A549 (cell line): ENCODE data around the gene MGMT. TPM values are rescaled to one million over a fixed set of nuclear protein-coding genes. Genes with fewer than 3 reads are reported as not detected.

Source experiments
- ATAC-seq, 2 experiments: fragments of 200-7000 bp in 1 of 2; fragments of >200 bp in 1 of 2; cut with Nextera tagmentation in 1 of 2; cut with Tn5 transposase in 1 of 2; 3 replicates each; pipeline versions ENCODE4 v1.8.0 to v1.9.1; 2018 to 2020; ENCODE audit warnings: mild to moderate bottlenecking in 1 of 2, moderate library complexity in 1 of 2
- CTCF ChIA-PET: fragments of 300-600 bp; sonication (Branson Sonifier 250); formaldehyde crosslinking; extraction: SDS; loops from one replicate; lab custom pipeline; 2021; ENCODE audit warnings: antibody characterized with exemption, inconsistent platforms; lab: Yijun Ruan, JAX
- POLR2A ChIA-PET: fragments of 350-600 bp; formaldehyde crosslinking; extraction: SDS; loops from one replicate; lab custom pipeline; 2021; ENCODE audit warnings: antibody characterized with exemption, inconsistent platforms; lab: Yijun Ruan, JAX
- DNase-seq, 2 experiments: peaks; one replicate each; pipeline versions ENCODE4 v3.0.0 to v3.0.0-alpha.2; 2011 to 2016; ENCODE audit warnings: low read depth in 1 of 2, low spot score in 1 of 2
- FAIRE-seq: peaks from 2 replicates; lab custom pipeline; 2011; peaks lifted over from hg19 to GRCh38; lab: Jason Lieb, UNC
- H3K27ac ChIP-seq, 2 experiments: fragments of >200 bp; sonication (Bioruptor Twin); formaldehyde crosslinking; 3 replicates each; pipeline ENCODE4 v1.5.1; 2016 to 2017
- H3K4me1 ChIP-seq: fragments of >200 bp; sonication (Bioruptor Twin); formaldehyde crosslinking; 3 replicates; pipeline ENCODE4 v1.6.1; 2016
- H3K4me2 ChIP-seq: fragments of >200 bp; sonication (Bioruptor Twin); formaldehyde crosslinking; 3 replicates; pipeline ENCODE4 v1.6.1; 2016
- H3K4me3 ChIP-seq: fragments of >200 bp; sonication (Bioruptor Twin); formaldehyde crosslinking; 3 replicates; pipeline ENCODE4 v1.5.1; 2016
- H3K9me3 ChIP-seq: fragments of >200 bp; sonication (Bioruptor Twin); formaldehyde crosslinking; 3 replicates; pipeline ENCODE4 v1.6.1; 2016
- BHLHE40 ChIP-seq: IDR thresholded peaks from 2 replicates; pipeline ENCODE4 v1.6.1; 2012; ENCODE audit warnings: low read depth, low read length, inconsistent platforms
- CBX2 ChIP-seq: fragments of 200-600 bp; sonication (generic); IDR thresholded peaks from 2 replicates; pipeline ENCODE4 v1.6.1; 2016; ENCODE audit warnings: low read depth, mild to moderate bottlenecking, borderline replicate concordance
- EHMT2 ChIP-seq: fragments of 200-600 bp; sonication (generic); IDR thresholded peaks from 2 replicates; pipeline ENCODE4 v1.6.1; 2016; ENCODE audit warnings: antibody characterized with exemption, low read depth, mild to moderate bottlenecking, moderate library complexity
- FOSL2 ChIP-seq, 2 experiments: fragments of 450-650 bp in 1 of 2; fragments of >200 bp in 1 of 2; sonication (Bioruptor Twin) in 1 of 2; formaldehyde crosslinking; IDR thresholded peaks; 2 replicates each; pipeline versions ENCODE4 v1.5.0 to v1.6.1; 2016 to 2020; ENCODE audit warnings: mild to moderate bottlenecking in 1 of 2, moderate library complexity in 1 of 2
- HOXA7 ChIP-seq: fragments of 250-450 bp; sonication (Bioruptor Pico); IDR thresholded peaks from 2 replicates; pipeline ENCODE4 v1.5.0; 2020; ENCODE audit warnings: mild to moderate bottlenecking, moderate library complexity
- HOXB13 ChIP-seq: fragments of 250-450 bp; sonication (Bioruptor Pico); IDR thresholded peaks from 2 replicates; pipeline ENCODE4 v1.5.0; 2020; ENCODE audit warnings: low read depth, mild to moderate bottlenecking, moderate library complexity
- MAFK ChIP-seq: fragments of 450-650 bp; IDR thresholded peaks from 2 replicates; pipeline ENCODE4 v1.6.1; 2014; ENCODE audit not compliant: partially characterized antibody
- PHF8 ChIP-seq: fragments of 200-600 bp; sonication (generic); IDR thresholded peaks from 2 replicates; pipeline ENCODE4 v1.6.1; 2016; ENCODE audit warnings: low read depth, mild to moderate bottlenecking, antibody characterized with exemption, moderate library complexity, borderline replicate concordance
- RAD21 ChIP-seq, 2 experiments: fragments of >200 bp in 1 of 2; sonication (Bioruptor Twin) in 1 of 2; formaldehyde crosslinking in 1 of 2; IDR thresholded peaks in 1 of 2; conservative IDR thresholded peaks in 1 of 2; 2 replicates in 1 of 2; 3 replicates in 1 of 2; pipeline ENCODE4 v1.6.1; 2012 to 2018; ENCODE audit warnings: inconsistent platforms in 1 of 2
- WGBS: methylation state at CpG from one replicate; pipeline ENCODE4 v1.1.6; 2017; ENCODE audit errors: missing lambda C conversion rate; 5-methylcytosine and 5-hydroxymethylcytosine counted together
- polyA plus RNA-seq, 4 experiments: library from polyadenylated mRNA; depleted of rRNA in 3 of 4; stranded (reverse); fragments of >200 nt; fragmentation: RNase III in 1 of 4; extraction: RNeasy Plus Mini Kit Qiagen cat#74134 plus additional on column Dnase treatment in 1 of 4; gene quantifications; 2 replicates in 3 of 4; 3 replicates in 1 of 4; pipeline ENCODE4 v1.2.3, GENCODE V29; 2011 to 2017
- TF ChIP-seq, protein P1 (sequence below): fragments of 200-600 bp; sonication (generic); IDR thresholded peaks from 2 replicates; pipeline ENCODE4 v1.6.1; 2016; ENCODE audit warnings: antibody characterized with exemption, mild to moderate bottlenecking, moderate library complexity
- TF ChIP-seq, protein P2 (sequence below): fragments of >200 bp; sonication (Bioruptor Twin); formaldehyde crosslinking; IDR thresholded peaks from 3 replicates; pipeline ENCODE4 v1.6.1; 2016
- TF ChIP-seq, protein P3 (sequence below): fragments of 450-650 bp; IDR thresholded peaks from 2 replicates; pipeline ENCODE4 v1.6.1; 2014; ENCODE audit warnings: antibody characterized with exemption
- TF ChIP-seq, protein P4 (sequence below): IDR thresholded peaks from 2 replicates; pipeline ENCODE4 v1.6.1; 2012; ENCODE audit warnings: low read depth, borderline replicate concordance

Gene MGMT
- polyA plus RNA-seq, 2 of the 4 experiments (the other 2 are of a cell fraction) = 4.9 to 5.2 TPM

DNA sequence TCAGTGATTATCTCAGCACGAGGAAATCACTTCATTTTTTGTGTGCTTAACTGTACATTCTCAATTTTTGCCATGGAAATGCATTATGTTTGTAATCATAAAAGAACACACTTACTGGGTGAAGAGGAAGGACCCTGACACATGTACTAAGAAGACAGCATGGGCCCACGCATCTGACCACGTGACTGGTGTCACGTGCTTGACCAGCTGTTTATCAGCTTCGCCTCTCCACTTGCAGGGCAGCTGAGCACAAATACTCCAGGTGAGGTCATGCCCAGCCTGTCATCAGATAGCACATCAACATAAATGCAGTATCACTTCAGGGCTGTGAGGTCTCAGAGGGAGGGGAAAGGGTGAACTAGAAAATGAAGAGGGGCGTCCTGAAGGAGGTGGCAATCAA is 317.2 kb downstream of the MGMT start:
- ATAC-seq (no peak), FAIRE-seq (no peak), DNase-seq (no peak)
- H3K4me2 ChIP-seq = no peak overlapping the region
- ChIA-PET POLR2A (no interaction called here), CTCF (no interaction called here)
- TF ChIP-seq, protein P1, sequence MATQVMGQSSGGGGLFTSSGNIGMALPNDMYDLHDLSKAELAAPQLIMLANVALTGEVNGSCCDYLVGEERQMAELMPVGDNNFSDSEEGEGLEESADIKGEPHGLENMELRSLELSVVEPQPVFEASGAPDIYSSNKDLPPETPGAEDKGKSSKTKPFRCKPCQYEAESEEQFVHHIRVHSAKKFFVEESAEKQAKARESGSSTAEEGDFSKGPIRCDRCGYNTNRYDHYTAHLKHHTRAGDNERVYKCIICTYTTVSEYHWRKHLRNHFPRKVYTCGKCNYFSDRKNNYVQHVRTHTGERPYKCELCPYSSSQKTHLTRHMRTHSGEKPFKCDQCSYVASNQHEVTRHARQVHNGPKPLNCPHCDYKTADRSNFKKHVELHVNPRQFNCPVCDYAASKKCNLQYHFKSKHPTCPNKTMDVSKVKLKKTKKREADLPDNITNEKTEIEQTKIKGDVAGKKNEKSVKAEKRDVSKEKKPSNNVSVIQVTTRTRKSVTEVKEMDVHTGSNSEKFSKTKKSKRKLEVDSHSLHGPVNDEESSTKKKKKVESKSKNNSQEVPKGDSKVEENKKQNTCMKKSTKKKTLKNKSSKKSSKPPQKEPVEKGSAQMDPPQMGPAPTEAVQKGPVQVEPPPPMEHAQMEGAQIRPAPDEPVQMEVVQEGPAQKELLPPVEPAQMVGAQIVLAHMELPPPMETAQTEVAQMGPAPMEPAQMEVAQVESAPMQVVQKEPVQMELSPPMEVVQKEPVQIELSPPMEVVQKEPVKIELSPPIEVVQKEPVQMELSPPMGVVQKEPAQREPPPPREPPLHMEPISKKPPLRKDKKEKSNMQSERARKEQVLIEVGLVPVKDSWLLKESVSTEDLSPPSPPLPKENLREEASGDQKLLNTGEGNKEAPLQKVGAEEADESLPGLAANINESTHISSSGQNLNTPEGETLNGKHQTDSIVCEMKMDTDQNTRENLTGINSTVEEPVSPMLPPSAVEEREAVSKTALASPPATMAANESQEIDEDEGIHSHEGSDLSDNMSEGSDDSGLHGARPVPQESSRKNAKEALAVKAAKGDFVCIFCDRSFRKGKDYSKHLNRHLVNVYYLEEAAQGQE = no peak
- TF ChIP-seq, protein P2, sequence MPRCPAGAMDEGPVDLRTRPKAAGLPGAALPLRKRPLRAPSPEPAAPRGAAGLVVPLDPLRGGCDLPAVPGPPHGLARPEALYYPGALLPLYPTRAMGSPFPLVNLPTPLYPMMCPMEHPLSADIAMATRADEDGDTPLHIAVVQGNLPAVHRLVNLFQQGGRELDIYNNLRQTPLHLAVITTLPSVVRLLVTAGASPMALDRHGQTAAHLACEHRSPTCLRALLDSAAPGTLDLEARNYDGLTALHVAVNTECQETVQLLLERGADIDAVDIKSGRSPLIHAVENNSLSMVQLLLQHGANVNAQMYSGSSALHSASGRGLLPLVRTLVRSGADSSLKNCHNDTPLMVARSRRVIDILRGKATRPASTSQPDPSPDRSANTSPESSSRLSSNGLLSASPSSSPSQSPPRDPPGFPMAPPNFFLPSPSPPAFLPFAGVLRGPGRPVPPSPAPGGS = no peak
- TF ChIP-seq, protein P3, sequence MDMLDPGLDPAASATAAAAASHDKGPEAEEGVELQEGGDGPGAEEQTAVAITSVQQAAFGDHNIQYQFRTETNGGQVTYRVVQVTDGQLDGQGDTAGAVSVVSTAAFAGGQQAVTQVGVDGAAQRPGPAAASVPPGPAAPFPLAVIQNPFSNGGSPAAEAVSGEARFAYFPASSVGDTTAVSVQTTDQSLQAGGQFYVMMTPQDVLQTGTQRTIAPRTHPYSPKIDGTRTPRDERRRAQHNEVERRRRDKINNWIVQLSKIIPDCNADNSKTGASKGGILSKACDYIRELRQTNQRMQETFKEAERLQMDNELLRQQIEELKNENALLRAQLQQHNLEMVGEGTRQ = peak; percentile 78
- H3K9me3 ChIP-seq = no peaks in the 10 kb centered on the region
- H3K4me3 ChIP-seq = no peak overlapping the region
- no peak overlapping the region for H3K27ac ChIP-seq
- 10% methylated on average over 6 of the region's 6 CpGs for WGBS
- H3K4me1 ChIP-seq = no peaks in the 10 kb centered on the region

DNA sequence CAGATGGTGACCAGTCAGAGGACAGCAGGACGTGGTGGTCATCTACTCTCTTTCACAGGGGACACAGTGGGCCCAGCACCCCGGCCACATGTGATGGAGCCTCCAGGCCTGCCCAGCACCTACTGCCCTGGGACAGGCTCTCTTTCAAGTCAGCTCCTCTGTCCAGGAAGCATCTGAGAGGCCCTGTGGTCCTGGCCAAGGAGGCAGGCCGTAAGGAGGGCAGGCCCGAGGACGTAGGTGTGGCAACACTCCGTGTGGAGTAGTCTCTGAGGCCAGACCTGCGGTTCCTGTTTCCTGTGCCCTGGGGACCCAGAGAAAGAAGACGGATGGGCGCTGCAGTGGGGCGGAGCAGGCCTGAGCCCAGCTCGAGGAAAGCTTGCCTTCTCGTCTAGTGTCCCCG is 317.9 kb downstream of the MGMT start:
- no peaks in the 10 kb centered on the region for H3K9me3 ChIP-seq
- no peak overlapping the region for H3K27ac ChIP-seq
- no peak overlapping the region for H3K4me2 ChIP-seq
- CTCF ChIA-PET = no interaction called here
- H3K4me1 ChIP-seq = no peaks in the 10 kb centered on the region
- ATAC-seq = no peak
- no peak for DNase-seq
- POLR2A ChIA-PET = no interaction called here
- no peak overlapping the region for H3K4me3 ChIP-seq
- TF ChIP-seq HOXB13 (CRISPR knock-in tag) = no peak
- TF ChIP-seq HOXA7 (CRISPR knock-in tag) = no peak
- TF ChIP-seq PHF8 = no peak
- no peak for TF ChIP-seq FOSL2 (IDR thresholded peaks at IDR 0.05)
- TF ChIP-seq FOSL2 (CRISPR knock-in tag; IDR thresholded peaks at IDR 0.05) = no peak
- WGBS = 50% methylated on average over 12 of the region's 13 CpGs
- FAIRE-seq = no peak

DNA sequence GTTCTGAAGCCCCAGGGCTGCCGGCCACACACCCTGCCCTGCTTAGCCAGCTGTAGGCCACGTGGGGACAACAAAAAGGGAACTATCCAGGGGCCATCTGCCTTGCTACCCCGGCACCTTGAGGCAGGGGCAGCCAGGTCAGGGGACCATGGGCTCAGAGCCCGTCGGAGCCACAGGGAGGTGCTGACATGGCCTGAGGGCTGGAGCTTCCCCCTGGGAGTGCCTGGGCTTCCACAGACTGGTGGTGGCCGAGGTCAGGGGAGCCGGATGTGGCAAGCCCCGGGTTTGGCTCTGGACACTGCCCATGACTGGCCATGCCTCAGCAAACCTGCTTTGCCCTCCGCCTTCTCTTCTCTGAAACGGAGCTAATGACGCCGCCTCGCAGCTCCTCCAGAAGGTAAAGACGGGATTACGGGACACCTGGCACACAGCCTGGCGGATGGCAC is 318.5 kb downstream of the MGMT start:
- ATAC-seq (no peak), FAIRE-seq (no peak), DNase-seq (no peak)
- POLR2A ChIA-PET = no interaction called here
- Histone ChIP-seq H3K4me3 (no peak overlapping the region), H3K4me2 (no peak overlapping the region)
- 46% methylated on average over 10 of the region's 16 CpGs for WGBS
- TF ChIP-seq MAFK = no peak
- TF ChIP-seq EHMT2 = no peak
- no peak for TF ChIP-seq RAD21 (conservative IDR thresholded peaks at IDR 0.05 in 1 of 2, IDR thresholded peaks at IDR 0.05 in 1 of 2)
- TF ChIP-seq, protein P4, sequence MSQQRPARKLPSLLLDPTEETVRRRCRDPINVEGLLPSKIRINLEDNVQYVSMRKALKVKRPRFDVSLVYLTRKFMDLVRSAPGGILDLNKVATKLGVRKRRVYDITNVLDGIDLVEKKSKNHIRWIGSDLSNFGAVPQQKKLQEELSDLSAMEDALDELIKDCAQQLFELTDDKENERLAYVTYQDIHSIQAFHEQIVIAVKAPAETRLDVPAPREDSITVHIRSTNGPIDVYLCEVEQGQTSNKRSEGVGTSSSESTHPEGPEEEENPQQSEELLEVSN = no peak
- no peak for TF ChIP-seq BHLHE40
- no peak for TF ChIP-seq CBX2
- TF ChIP-seq, all 56 proteins: peak for 0
- Histone ChIP-seq H3K27ac (no peak overlapping the region), H3K4me1 (no peaks in the 10 kb centered on the region), H3K9me3 (no peaks in the 10 kb centered on the region)
- CTCF ChIA-PET = no interaction called here
